Endothelial cell (in vitro differentiated cells): Measurements from ENCODE around the gene MLLT6. TPM values are rescaled to one million over a fixed set of nuclear protein-coding genes. Genes with fewer than 3 reads are reported as not detected.

ENCODE experiments used
- DNase-seq: peaks from one replicate; pipeline ENCODE4 v3.0.0; 2021; ENCODE audit warnings: low spot score
- H3K27ac Mint-ChIP-seq: one replicate; pipeline ENCODE4 v1.8.0; 2021; ENCODE audit warnings: mixed read lengths, inconsistent platforms; ENCODE audit not compliant: unreplicated experiment
- H3K27me3 Mint-ChIP-seq: one replicate; pipeline ENCODE4 v1.8.0; 2021; ENCODE audit warnings: mild to moderate bottlenecking, moderate library complexity, mixed read lengths, inconsistent platforms; ENCODE audit not compliant: unreplicated experiment
- H3K36me3 Mint-ChIP-seq: one replicate; pipeline ENCODE4 v1.8.0; 2021; ENCODE audit warnings: mild to moderate bottlenecking, low read depth, mixed read lengths, inconsistent platforms; ENCODE audit not compliant: unreplicated experiment
- H3K4me1 Mint-ChIP-seq: one replicate; pipeline ENCODE4 v1.8.0; 2021; ENCODE audit warnings: mild to moderate bottlenecking, mixed read lengths, inconsistent platforms; ENCODE audit not compliant: unreplicated experiment
- H3K4me3 Mint-ChIP-seq: one replicate; pipeline ENCODE4 v1.8.0; 2021; ENCODE audit warnings: mild to moderate bottlenecking, mixed read lengths, inconsistent platforms; ENCODE audit not compliant: unreplicated experiment
- H3K9me3 Mint-ChIP-seq: one replicate; pipeline ENCODE4 v1.8.0; 2021; ENCODE audit warnings: mixed read lengths, inconsistent platforms; ENCODE audit not compliant: unreplicated experiment
- total RNA-seq: library from RNA; stranded (reverse); fragmentation: NEBNext Ultra II Directional; extraction: Animal tissue kit (Norgen Biotek cat#: 25700); gene quantifications from one replicate; pipeline ENCODE4 v1.2.1, GENCODE V29; 2021; ENCODE audit not compliant: unreplicated experiment
- TF ChIP-seq, protein P1 (sequence below): fragments of 200-600 bp; sonication (generic); IDR thresholded peaks from one replicate; pipeline ENCODE4 v1.5.0; 2021; ENCODE audit warnings: antibody characterized with exemption; ENCODE audit not compliant: unreplicated experiment

The MLLT6 gene
- total RNA-seq, 1 donor from 2014 or later: 33.8 TPM

DNA sequence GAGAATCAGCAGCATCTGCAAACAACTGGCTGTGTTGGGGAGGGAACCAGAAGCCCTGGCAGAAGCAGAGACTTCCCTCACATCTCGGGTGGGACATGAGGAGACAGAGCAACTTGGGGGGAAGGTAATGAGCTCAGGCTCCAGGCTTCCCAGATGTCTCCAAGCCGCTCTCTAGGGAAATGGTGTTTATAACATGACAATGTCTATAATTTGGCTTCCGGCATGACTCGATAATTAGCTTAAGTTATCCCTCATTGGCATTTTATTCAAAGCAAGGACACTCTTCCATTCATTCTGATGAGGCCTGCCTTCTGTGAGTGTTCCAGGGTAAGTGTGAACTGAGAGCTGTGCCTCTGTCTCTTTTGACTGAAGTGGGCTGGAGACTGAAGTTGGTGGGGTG, 14.7 kb upstream of the MLLT6 start:
- Mint-ChIP-seq H3K27ac (no peak overlapping the region), H3K27me3 (peaks cover 13% of the 10 kb centered on the region), H3K9me3 (no peaks in the 10 kb centered on the region), H3K4me1 (peaks cover 3% of the 10 kb centered on the region), H3K36me3 (no peaks in the 10 kb centered on the region), H3K4me3 (no peak overlapping the region)
- DNase-seq: no peak
- TF ChIP-seq, protein P1, sequence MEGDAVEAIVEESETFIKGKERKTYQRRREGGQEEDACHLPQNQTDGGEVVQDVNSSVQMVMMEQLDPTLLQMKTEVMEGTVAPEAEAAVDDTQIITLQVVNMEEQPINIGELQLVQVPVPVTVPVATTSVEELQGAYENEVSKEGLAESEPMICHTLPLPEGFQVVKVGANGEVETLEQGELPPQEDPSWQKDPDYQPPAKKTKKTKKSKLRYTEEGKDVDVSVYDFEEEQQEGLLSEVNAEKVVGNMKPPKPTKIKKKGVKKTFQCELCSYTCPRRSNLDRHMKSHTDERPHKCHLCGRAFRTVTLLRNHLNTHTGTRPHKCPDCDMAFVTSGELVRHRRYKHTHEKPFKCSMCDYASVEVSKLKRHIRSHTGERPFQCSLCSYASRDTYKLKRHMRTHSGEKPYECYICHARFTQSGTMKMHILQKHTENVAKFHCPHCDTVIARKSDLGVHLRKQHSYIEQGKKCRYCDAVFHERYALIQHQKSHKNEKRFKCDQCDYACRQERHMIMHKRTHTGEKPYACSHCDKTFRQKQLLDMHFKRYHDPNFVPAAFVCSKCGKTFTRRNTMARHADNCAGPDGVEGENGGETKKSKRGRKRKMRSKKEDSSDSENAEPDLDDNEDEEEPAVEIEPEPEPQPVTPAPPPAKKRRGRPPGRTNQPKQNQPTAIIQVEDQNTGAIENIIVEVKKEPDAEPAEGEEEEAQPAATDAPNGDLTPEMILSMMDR: no peak

DNA sequence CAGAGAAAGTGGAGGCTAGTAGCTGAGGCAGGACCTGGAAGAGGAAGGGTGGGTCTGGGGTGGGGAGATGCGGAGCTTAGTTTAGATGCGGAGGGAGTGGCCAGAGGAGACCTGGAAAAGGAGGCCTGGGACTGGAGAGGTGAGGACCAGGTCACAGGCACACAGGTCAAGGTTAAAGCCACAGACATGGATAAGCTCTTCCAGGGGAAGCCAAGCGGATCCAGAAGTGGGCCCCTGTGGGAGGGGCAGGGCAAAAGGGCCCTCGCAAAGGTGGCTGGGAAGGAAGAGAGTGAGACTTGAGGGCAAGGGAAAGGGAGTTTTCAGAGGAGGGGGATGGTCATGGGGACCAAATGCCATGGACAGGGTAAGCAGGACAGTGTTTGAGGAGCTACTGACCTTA, 13.9 kb upstream of the MLLT6 start:
- Mint-ChIP-seq H3K9me3 (no peaks in the 10 kb centered on the region), H3K4me1 (no peaks in the 10 kb centered on the region), H3K27ac (no peak overlapping the region), H3K27me3 (peaks cover 13% of the 10 kb centered on the region), H3K4me3 (no peak overlapping the region), H3K36me3 (no peaks in the 10 kb centered on the region)
- no peak for DNase-seq
- TF ChIP-seq, protein P1: no peak

DNA sequence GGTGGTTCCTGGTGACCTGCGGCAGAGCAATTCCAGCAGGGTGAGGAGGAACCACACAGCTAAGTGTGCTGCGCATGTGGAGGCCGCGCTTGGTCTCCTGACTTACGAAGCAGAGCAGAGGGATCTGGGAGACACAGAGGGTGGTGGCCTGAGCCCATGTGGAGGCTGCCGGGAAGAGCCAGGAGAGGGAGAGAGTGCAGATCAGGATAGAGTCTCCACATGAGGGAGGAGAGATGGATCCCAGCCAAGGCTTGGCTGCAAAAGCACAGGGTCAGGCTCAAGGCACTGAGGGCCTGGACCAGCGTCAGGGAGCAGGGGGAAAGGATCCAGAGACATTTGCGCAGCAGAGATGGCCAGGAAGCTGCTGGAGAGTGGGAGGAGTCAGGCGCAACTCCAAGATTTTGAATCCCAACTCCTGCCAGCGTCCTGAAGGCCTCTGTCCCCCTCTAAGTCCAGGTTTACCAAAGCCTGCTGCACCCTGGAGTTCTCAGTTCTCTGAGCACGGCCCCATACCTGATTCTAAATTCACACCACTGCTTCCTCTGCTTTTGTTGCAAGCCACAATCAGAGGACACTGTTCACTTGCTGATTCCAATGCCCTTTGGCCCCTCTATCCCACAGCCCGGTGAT, 11.3 kb upstream of the MLLT6 start:
- Mint-ChIP-seq H3K9me3 (no peaks in the 10 kb centered on the region), H3K4me3 (no peak overlapping the region), H3K27me3 (peaks cover 21% of the 10 kb centered on the region), H3K36me3 (no peaks in the 10 kb centered on the region), H3K4me1 (peaks cover 1% of the 10 kb centered on the region), H3K27ac (no peak overlapping the region)
- no peak for DNase-seq
- TF ChIP-seq, protein P1: no peak

DNA sequence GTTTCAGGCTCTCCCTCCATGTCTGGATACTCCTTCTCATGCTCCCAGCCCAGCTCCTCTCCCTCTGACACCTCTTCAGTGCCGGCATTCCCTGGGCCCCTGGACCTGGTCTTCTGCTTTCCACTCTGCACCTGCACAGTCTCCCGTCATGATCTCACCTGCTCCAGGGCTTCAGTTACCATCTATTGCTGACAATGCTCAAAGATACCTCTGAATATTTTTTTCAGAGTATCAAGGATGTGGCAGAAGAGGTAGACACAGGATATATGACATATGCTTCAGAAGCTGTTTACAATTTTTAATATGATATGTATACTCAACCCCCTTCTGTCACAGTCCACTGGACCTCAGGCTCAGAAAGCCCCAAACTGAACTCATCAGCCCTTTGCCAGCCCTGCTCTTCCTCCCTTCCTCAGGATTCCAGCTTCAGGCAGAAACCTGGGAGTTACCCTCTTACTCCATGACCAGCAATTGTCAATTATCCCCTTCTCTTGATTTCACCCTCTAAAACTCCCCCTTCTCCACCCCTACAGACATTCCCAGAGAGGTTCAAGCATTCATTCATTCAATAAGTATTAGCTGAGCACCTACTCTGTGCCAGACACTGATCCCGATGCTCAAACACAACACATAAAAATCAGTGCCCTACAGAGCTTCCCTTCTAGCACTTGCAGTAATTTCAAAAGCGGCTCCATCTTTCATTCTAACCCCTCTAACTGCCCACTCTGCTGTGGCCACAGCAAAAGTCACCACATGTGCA, 7.8 kb upstream of the MLLT6 start:
- TF ChIP-seq, protein P1: no peak
- peaks cover 3% of the 10 kb centered on the region for H3K36me3 Mint-ChIP-seq
- no peak overlapping the region for H3K27ac Mint-ChIP-seq
- H3K27me3 Mint-ChIP-seq: peaks cover 26% of the 10 kb centered on the region
- peaks cover 18% of the 10 kb centered on the region for H3K4me1 Mint-ChIP-seq
- no peaks in the 10 kb centered on the region for H3K9me3 Mint-ChIP-seq
- no peak overlapping the region for H3K4me3 Mint-ChIP-seq
- no peak for DNase-seq

DNA sequence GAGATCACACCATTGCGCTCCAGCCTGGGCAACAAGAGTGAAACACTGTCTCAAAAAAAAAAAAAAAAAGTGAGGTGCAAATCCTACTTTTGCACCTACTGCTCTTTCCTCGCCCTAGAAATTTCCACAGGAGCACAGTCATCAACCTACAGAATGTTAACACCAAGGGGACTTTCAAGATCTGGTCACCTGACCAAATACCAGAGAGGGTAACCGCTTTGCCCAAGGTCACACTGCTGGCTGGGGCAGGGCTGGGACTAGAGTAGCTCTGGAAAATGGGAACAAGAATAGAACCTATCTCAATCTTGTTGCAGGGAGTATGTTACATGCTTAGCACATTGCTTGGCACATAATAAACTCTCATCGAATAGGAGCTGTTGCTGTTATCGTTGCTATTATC, 6.3 kb upstream of the MLLT6 start:
- Mint-ChIP-seq H3K9me3 (no peaks in the 10 kb centered on the region), H3K36me3 (peaks cover 3% of the 10 kb centered on the region), H3K27me3 (peaks cover 25% of the 10 kb centered on the region), H3K4me1 (peaks cover 25% of the 10 kb centered on the region), H3K4me3 (no peak overlapping the region), H3K27ac (no peak overlapping the region)
- no peak for DNase-seq
- TF ChIP-seq, protein P1: no peak
